Right renal cortex interstitium (tissue), 3 donors: ENCODE data around the gene FMO1. TPM values are rescaled to one million over a fixed set of nuclear protein-coding genes. Genes with fewer than 3 reads are reported as not detected.
"Not testable (repeated sequence)": the region's sequence is repeated elsewhere in the genome, so short reads cannot be mapped to it uniquely, and the experiment has no call there.

Experiments
- DNase-seq, 3 donors: peaks; one replicate each; pipeline ENCODE4 v3.0.0-alpha.2; 2013; ENCODE audit warnings: low read depth in 3 of 3, low spot score in 2 of 3
- polyA plus RNA-seq, 3 donors: library from polyadenylated mRNA; unstranded; fragments of 120-200 nt; gene quantifications; one replicate each; pipeline ENCODE4 v1.2.1, GENCODE V29; 2013; ENCODE audit not compliant: insufficient read length in 3 of 3

Gene FMO1
- polyA plus RNA-seq, 3 donors = 134 to 236 (median 214) TPM

DNA sequence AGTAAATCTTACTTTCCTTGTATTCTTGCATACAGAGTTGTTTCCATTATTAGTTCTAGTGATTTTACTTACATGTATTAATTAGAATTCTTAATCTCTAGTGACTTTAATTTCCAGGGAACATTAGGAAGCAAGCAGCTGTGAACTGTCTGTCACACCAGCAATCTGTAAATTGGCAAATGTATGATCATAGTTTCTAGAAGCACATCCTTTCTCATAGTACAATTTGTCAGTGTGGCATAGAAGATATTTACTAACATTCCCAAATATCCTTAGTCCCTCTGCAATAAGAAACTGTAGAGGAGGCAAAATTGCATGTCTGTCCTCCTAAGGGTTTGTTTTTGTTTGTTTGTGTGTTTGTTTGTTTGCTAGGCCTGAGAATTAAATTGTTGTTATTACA lies 17.0 kb upstream of the FMO1 start:
- no peak for DNase-seq

DNA sequence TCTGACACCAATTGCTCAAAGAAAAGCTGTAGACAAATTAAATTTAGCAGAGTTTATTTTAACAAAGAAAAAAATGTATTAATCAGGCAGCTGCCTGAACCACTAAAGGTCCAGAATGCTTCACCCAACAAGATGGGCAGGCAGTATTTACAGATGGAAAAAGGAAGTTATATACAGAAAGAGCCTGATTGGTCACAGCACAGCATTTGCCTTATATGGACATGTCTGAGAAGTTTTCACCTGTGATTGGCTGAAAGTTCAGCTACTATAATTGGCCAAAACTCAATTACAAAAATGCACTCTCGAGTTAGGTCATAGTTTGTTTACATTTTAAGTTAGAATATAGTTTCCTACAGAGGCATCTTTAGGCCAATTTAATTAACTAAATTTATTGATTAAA lies 15.1 kb upstream of the FMO1 start:
- DNase-seq = no peak

DNA sequence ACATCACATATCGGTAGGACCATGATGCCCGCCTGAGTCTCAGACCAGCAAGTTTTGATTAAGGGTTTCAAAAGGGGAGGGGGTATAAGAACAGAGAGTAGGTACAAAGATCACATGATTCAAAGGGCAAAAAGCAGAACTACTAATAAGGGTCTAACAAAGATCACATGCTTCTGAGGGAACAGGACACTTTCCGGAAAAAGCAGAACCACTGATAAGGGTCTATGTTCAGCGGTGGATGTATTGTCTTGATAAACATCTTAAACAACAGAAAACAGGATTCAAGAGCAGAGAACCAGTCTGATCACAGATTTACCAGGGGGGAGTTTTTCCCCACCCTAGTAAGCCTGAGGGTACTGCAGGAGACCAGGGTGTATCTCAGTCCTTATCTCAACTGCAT lies 12.1 kb upstream of the FMO1 start:
- DNase-seq = not testable (repeated sequence)

DNA sequence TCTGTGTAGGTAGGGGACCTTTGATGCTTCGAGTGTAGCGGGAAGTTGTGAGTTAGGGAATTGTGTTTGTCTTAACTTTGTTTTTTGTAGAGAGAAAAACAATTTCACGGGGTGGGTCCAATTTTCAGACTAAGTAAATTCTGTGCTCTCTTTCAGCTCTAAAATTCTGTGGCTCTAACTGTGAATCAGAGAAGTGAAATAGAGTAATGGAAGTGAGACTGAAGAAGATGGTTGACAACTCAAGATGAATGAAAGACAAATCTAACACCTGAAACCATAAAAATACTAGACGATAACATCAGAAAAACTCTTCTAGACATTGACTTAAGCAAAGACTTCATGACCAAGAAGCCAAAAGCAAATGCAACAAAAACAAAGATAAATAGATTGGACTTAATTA lies 4.4 kb upstream of the FMO1 start:
- no peak for DNase-seq

DNA sequence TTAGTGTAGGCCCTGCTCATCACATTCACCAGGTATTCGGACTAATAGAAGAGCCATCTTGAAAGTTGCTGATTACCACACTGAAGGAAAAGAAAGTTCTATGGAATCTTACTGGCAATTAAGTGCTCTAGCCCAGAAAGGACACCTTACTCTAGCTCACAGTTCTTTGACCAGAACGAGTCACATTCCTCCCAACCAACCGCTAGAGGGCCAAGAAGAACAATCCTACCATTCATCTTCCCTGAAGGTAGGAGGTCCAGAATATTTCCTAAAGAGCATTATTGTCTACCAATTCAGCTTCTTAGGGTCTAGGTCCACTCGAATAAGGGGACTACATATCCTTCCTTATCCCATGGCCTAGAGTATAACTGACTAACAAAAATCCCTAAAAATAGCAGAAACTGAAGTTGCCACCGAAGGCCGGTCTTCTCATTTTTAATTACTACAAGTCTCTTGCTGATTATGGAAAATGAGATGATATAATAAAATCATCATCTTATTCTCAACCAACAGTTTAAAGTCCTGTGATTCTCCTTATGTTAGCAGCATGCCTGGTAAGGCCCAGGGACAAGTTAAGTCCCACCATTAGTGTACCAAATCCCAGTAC lies 2.7 kb upstream of the FMO1 start:
- DNase-seq = no peak

DNA sequence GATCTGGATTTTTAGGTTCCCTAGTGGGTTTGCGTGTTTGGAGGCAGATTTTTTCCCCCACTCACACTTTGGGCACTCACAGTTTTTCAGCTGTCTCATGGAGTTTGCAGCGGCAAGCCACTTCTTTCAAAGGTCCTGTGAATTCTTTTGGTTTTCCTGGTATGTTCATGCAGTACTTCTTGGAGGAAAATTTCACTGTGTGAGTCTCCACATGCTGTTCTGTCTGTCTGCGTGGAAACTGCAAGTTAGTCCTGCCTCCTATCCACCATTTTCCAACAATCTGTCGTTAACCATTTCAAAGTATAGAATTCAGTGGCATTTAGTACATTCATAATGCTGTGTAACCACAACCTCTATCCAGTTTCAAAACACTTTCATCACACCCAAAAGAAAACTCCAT lies 793 bp upstream of the FMO1 start:
- DNase-seq = no peak

DNA sequence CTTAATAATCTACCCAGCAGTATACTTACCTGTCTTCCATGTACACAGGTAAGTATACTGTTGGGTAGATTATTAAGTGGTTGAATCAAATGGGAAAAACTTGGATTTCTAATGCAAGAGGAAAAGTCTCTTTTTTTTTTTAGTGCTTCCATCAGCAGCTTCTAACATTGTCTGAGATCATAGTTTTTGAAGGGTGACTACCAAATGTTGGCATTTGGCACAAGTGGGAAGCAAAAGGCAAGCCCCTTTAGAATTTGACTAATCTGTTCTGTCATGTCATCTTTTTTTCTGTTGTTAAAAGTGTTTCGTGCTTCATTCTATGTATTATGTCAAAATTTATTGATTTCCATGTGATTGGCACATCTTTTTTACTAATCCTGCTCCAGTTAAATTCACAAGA lies 547 bp downstream of the FMO1 start:
- DNase-seq = no peak

DNA sequence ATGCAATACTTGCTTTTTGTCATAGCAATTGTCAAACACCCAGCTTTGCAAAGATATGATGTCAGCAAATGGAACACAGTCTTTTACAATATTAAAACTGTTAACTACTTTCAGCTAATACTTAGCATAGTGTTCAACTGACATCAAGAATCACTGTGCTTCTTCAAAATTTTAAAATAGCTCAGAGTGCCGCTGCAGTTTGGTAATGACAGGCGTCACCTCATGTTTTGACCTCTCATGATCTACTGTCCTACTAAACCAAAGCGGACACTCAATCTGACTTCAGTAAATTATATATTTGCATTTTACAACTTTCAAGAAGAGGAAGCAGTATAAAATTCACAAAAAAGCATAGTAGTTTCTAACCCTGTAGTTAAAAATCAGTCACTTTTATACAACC lies 2.0 kb downstream of the FMO1 start:
- DNase-seq = no peak

DNA sequence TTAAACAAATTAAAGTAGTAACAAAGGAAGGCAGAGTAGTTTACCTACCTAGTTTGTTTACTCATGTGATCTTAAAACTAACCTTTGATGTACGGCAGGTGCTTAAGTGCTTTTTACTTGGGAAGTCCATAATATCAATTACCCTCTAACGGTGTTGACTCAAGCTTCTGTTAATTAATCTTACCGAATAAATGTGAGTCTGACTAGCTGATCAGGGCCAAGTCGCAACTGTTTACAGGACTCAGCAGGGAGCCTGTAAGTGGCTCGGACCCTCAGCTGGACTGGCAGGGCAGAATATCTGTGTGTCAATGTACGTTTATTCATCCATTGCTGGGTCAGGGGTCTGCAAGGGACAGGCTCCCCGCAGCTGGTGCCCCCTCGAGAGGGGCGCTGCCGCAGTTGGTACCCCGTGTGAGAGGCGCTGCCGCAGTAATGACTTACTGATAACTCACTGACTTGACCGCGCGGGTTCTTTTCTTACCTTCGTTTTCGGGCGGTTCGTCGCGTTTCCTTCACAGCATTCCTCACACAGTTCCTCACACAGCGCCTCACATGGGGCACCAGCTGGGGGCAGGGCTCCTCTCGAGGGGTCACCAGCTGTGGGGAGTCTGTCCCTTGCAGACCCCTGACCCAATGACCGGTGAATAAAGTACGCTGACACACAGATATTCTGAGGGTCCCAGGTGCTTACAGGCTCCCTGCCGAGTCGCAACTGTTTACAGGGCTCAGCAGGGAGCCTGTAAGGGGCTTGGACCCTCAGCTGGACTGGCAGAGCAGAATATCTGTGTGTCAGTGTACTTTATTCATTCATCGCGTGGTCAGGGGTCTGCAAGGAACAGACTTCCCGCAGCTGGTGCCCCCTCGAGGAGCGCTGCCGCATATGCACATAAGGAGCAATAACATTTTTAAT lies 3.0 kb downstream of the FMO1 start:
- DNase-seq = no peak

DNA sequence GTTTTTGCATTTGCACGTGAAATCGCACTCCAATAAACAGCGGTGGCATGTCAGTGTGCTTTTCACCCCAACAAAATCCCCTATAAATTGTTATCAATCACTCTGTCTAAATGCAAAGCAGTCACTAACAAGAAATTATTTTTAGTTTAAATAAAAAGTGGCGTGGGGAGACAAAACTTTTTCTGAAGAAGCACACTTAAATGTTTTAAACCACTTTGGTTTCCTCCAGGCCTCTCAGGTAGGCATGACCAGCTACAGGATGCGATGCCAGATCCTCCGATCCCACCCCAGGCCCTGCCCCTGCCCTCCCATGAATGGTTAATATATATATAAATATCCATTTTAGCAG lies 3.6 kb downstream of the FMO1 start:
- no peak for DNase-seq

DNA sequence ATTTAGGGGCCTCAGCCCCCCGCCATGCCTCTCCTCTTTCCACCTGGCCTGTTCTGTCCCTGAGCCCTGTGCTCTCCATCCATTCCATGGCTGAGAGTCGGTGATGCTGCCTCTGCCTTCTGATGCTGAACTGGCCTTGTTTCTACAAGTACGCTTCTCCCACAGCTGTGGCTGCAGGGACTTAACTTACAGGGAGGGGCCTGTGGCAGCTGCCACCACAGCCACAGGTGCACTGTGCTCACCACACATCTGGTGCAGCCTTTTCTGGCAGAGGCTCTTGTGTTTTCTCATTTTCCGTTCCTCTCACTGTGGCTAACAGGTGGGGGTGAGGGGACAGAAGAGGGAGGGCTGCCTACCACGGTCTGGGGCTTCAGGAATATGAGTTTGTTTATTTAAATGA lies 4.2 kb downstream of the FMO1 start:
- DNase-seq = no peak

DNA sequence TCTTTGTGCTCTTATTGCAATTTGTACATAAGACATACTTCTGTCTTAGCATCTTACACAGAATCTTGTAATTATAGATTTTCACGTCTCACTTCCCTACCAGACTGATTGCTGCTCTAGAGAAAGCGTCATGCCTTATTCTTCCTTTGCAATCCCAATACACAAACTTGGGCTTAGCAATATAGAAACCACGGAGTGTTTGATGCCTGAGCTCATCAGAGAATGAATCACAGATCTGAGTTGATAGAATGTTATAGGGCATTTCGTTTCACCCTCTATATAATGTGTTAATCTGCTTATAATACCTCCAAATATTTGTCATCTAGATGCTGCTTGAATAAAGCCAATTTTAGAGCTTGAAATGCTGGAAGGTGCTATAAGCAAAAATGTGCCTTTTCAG lies 6.6 kb downstream of the FMO1 start:
- no peak for DNase-seq

DNA sequence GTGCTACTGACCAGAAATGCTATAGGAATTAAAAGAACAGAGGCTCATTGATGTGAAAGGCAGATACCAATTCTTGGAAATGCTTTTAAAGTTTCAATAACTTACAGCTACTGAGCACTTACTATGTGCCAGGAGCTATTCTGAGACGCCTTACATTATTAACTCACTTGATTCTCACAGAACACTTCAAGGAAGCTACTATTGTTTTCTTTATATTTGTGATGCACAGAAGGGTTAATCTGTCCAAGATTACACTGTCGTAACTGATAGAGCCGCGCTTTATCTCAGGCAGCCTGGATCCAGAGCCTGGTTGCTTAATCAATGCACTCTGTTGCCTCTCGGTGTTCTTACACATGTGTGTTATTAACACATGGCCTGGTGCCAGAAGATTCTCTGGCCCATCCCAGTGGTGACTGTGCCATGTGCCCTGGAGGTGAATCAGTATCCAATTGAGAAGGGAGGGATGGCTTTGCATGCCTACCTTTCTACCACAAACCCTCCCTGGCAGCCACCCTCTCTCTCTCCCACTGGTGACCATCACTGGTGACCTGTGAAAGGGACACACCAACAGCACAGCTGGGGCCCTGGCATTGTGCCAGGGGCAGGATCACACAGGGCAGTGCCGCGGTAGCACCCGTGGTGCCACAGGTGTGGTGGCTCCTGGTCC lies 8.8 kb downstream of the FMO1 start:
- DNase-seq = no peak

DNA sequence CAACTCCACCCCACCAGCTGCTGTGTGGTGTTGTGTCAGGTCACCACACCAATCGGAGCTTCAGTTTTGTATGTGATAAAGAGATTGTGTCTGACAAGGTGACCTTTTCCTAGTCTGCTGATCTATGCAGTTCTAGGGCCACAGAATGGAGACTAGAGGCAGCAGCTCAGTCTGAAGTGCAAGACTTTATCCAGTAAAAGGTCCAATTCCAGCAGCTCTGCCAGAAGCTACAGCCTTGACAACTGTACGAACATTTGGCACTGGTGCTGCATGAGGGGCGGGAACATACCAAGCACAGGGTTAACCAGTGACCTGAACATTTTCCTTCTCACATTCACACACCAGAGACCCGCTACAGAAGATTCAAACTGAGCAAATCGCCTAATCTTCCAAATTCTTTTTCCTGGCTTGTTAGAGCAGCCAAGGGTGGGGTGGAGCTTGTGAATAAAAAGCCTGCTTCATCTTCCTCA lies 9.3 kb downstream of the FMO1 start:
- no peak for DNase-seq

DNA sequence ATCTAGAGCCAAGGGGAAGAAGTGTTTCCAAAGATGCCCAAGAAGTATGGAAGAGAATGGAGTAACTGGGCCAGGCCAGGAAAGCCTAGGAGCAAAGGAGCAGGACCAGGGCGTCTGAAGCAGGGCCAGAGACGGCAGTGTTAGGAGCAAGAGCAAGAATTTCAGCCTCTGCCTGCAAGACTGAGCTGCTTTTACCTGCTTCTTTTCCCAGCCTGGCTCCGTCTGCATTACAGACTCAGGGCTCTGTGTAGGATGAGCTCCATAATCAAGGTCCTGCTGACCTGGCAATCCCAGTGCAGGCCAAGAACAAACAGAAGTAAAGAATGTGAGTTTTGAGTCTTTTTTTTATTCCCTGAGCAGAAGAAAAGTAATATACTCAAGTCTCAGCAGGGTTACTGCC lies 10.1 kb downstream of the FMO1 start:
- no peak for DNase-seq

DNA sequence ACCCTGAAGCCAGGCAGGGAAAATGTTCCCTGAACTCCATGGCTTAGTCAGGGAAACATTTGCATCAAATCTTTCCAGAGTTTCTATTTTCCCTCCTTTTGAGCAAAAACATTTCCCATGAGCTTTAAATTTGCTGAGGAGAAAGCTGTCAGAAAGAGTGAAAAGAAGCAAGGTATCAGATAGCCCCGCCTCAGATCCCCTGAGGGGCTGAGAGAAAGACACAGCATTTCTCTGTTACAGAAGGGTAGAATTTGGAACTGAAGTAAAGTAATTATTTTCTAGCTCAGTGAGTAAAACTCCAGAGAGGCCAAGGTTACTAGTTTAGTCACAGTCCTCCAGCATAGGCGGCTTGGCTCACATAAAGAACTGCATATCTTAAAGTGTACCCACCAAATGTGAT lies 10.6 kb downstream of the FMO1 start:
- DNase-seq = no peak

DNA sequence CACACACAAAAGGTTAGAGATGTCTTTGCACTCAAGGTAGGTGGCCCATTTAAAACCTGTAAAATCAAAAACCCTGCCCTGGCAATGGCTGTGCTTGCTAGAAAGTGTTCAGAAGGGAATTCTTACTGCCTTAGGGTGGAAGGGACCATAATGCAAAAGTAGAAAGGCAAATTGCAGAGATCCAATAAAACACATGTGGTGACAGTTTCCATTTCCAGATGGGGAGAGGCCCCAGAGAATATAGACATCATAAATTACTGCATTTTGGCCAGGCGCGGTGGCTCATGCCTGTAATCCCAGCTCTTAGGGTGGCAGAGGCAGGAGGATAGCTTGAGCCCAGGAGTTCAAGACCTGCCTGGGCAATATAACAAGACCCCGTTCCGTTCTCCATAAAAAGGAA lies 13.0 kb downstream of the FMO1 start:
- DNase-seq = no peak

DNA sequence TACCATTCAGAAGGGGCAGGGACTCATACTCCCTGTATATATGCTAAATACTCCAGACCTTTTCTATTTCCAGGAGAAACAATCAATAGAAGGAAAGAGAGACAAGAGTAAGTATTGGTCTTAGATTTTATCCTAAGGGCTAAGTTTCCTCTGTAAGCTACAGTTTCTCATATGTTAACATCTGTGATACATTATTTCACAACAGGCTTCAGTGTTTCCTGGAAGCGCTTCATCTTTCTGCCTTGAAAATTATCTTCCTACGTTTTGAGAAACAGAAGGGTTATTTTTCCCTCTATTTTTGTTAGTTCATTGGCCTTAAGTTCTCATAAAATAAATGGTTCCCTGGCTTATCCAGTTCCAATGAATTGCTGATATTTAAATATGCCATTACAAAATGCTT lies 15.6 kb downstream of the FMO1 start:
- DNase-seq = no peak

DNA sequence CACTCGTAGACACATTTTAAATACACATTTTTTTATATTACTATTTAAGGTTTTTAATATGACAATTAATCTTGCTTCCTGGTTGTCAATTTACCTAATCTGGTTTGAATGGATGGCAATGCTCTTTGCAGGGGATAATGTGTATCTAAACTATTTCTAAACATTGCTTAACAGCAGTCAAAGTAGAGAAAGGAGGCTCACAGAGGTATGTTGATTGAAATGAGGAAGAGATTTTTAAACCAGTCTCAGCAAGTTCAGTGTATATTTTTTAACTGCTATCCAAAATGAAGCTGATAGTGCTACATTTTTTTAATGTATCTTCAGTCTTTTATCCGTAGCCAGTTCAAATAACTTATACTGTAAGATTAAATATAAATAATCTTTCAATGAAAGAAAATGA lies 17.4 kb downstream of the FMO1 start:
- DNase-seq = no peak

DNA sequence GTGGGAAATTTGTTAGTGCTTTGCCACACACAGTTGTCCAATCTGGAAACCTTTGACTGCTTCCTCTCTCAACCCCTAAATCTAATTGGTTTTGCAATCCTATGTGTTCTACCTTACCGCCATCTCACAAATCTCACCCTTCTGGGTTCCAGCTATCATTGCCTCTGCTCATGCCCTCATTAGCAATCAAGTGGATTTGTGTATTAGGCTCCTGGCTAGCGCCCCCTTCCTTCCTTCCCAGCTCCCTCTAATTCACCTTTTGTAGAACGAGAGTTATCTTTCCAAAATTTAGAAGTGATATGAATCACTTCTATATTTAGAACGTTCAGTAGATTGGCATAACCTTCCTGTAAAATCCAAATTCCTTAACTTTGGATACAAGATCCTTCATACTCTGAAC lies 18.6 kb downstream of the FMO1 start:
- no peak for DNase-seq

DNA sequence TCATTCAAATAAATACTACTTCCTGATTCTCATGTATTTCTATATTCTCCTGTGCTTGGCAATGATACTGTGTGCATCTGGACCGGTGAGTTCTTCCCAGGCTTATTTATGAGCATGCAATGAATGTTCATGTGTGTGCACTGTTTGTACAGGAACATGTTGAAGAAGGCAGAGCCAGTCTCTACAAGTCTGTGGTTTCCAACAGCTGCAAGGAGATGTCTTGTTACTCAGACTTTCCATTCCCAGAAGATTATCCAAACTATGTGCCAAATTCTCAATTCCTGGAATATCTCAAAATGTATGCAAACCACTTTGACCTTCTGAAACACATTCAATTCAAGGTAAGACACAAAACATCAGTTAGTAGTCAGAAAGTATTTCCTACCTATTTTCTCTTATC lies 19.1 kb downstream of the FMO1 start:
- no peak for DNase-seq

DNA sequence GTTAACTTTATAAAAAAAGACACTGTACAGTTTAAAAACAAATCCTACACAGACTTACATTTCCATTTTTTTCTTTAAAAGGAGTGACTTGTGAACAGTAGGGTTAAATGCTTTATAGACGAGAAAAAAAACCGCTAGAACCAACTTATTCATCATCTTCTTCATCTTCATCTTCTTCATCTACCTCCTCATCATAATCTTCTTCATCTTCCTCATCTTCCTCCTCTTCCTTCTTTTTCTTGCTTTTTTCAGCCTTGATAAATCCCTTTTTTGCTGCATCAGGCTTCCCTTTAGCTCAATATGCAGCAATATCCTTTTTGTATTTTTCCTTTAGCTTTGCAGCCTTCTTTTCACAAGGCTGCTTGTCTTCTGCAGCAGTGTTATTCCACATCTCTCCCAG lies 22.5 kb downstream of the FMO1 start:
- no peak for DNase-seq
